SU-DHL-6 (cell line): ENCODE results near the gene MS4A4A.
A peak's percentile ranks its signal among the peaks of the same experiment; 100 is the strongest.

ENCODE experiments used
- H2AFZ ChIP-seq: fragments of 200-600 bp; sonication (generic); 2 replicates; pipeline ENCODE4 v1.6.1; 2014; ENCODE audit warnings: low read depth, mild to moderate bottlenecking, moderate library complexity, mixed read lengths, antibody characterized with exemption, low read length; ENCODE audit not compliant: severe bottlenecking
- H3F3A ChIP-seq: fragments of 200-600 bp; shearing (Covaris generic); 2 replicates; pipeline ENCODE4 v1.6.0; 2016; ENCODE audit warnings: antibody characterized with exemption, mild to moderate bottlenecking; ENCODE audit not compliant: insufficient read depth
- H3K27ac ChIP-seq: fragments of 200-600 bp; sonication (generic); 2 replicates; pipeline ENCODE4 v1.5.1; 2016; ENCODE audit warnings: low read depth, mild to moderate bottlenecking, low read length, moderate library complexity, mixed read lengths
- H3K27me3 ChIP-seq: fragments of 200-600 bp; sonication (generic), shearing (Covaris generic); 2 replicates; pipeline ENCODE4 v1.6.0; 2014; ENCODE audit warnings: mild to moderate bottlenecking, low read length
- H3K36me3 ChIP-seq: fragments of 200-600 bp; sonication (generic); 2 replicates; pipeline ENCODE4 v1.6.1; 2014; ENCODE audit warnings: mild to moderate bottlenecking, low read length, mixed read lengths
- H3K4me2 ChIP-seq: fragments of 300-600, 200-600 bp; shearing (Covaris generic), sonication (generic); 2 replicates; pipeline ENCODE4 v1.6.0; 2014; ENCODE audit warnings: low read length, low read depth, mild to moderate bottlenecking; ENCODE audit not compliant: poor library complexity, severe bottlenecking
- H3K4me3 ChIP-seq: fragments of 200-600 bp; sonication (generic); 2 replicates; pipeline ENCODE4 v1.5.1; 2014; ENCODE audit warnings: antibody characterized with exemption, low read length, mild to moderate bottlenecking, mixed read lengths; ENCODE audit not compliant: insufficient read depth, poor library complexity, severe bottlenecking
- H3K79me2 ChIP-seq: fragments of 200-600 bp; sonication (generic); 2 replicates; pipeline ENCODE4 v1.6.1; 2014; ENCODE audit warnings: mild to moderate bottlenecking, low read length, moderate library complexity; ENCODE audit not compliant: insufficient read depth
- H3K9ac ChIP-seq: fragments of 200-600 bp; sonication (generic); 2 replicates; pipeline ENCODE4 v1.7.0; 2014; ENCODE audit warnings: mild to moderate bottlenecking, low read length
- H3K9me2 ChIP-seq: fragments of 200-600 bp; sonication (generic); replicated peaks from 2 replicates; pipeline ENCODE4 v1.6.1; 2014; ENCODE audit warnings: low read length; ENCODE audit not compliant: insufficient read depth
- H3K9me3 ChIP-seq: fragments of 200-600 bp; sonication (generic); 2 replicates; pipeline ENCODE4 v1.6.1; 2014; ENCODE audit warnings: low read length, mixed read lengths; ENCODE audit not compliant: insufficient read depth
- H4K20me1 ChIP-seq: fragments of 200-600 bp; sonication (generic); 2 replicates; pipeline ENCODE4 v1.6.1; 2014; ENCODE audit warnings: low read depth, mild to moderate bottlenecking, antibody characterized with exemption, low read length, moderate library complexity, mixed read lengths
- CTCF ChIP-seq: fragments of 200-600 bp; sonication (generic); IDR thresholded peaks from one replicate; pipeline ENCODE4 v1.5.1; 2017; ENCODE audit warnings: antibody characterized with exemption, mild to moderate bottlenecking, low read length, moderate library complexity; ENCODE audit not compliant: insufficient read depth, poor library complexity, severe bottlenecking
- EZH2phosphoT487 ChIP-seq: fragments of 200-600 bp; sonication (generic), shearing (Covaris generic); conservative IDR thresholded peaks from 2 replicates; pipeline ENCODE4 v1.6.1; 2018; ENCODE audit warnings: mild to moderate bottlenecking, antibody characterized with exemption, low read length, moderate library complexity, mixed read lengths

The MS4A4A gene

GRCh38 chr11:60345489-60345888 is 65.0 kb downstream of the MS4A4A start:
- H3K9me3 ChIP-seq: no peaks in the 10 kb centered on the region
- H3K4me3 ChIP-seq: no peak overlapping the region
- H3K9me2 ChIP-seq: no peaks in the 10 kb centered on the region
- no peaks in the 10 kb centered on the region for H3K36me3 ChIP-seq
- H3K79me2 ChIP-seq: no peaks in the 10 kb centered on the region
- H3K27me3 ChIP-seq: no peaks in the 10 kb centered on the region
- H3F3A ChIP-seq: no peaks in the 10 kb centered on the region
- peak overlapping the region; percentile 42 for H2AFZ ChIP-seq
- H4K20me1 ChIP-seq: no peaks in the 10 kb centered on the region
- H3K4me2 ChIP-seq: no peak overlapping the region
- no peak overlapping the region for H3K9ac ChIP-seq
- no peak overlapping the region for H3K27ac ChIP-seq
- peak; percentile 81 for TF ChIP-seq CTCF
- no peak for TF ChIP-seq EZH2phosphoT487

DNA sequence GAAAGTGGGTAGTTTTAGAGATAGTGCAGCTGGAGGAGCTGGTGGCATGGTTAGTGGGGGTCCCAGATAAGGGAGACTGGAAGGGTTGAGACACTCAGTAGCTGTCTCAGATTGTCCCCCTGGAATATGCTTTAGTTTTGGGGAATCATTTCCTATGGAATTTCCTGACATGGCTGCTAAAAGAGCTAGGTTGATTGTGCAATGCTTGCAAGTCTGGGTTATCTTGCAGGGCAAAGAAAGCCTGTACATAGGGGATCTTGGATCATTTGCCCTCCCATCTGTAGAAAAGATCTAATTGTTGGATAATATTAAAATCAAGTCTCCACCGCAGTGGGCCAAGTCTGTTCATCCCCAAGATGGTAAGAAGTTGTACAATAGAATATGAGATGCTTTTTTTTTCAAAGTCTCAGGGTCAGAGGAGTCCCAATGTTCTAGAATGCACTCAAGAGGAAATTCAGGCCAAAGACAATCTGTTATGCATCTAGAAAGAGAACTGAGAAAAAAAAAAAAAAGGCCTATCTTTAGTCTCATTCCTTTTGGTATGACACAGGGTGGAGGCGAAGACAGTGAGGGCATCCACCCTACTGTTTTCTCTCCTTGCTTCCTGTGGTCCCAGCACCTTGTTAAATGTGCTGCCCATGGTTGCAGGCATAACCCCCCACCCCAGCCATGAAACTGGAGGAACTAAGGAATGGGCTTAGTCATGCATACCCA is 66.8 kb downstream of the MS4A4A start:
- H3K9me3 ChIP-seq: no peaks in the 10 kb centered on the region
- H3K4me3 ChIP-seq: no peak overlapping the region
- H3K9ac ChIP-seq: no peak overlapping the region
- no peaks in the 10 kb centered on the region for H3K27me3 ChIP-seq
- no peak overlapping the region for H2AFZ ChIP-seq
- H3K27ac ChIP-seq: no peak overlapping the region
- no peaks in the 10 kb centered on the region for H3K79me2 ChIP-seq
- TF ChIP-seq CTCF: no peak
- no peak for TF ChIP-seq EZH2phosphoT487
- no peaks in the 10 kb centered on the region for H4K20me1 ChIP-seq
- no peaks in the 10 kb centered on the region for H3K9me2 ChIP-seq
- H3K36me3 ChIP-seq: no peaks in the 10 kb centered on the region
- no peaks in the 10 kb centered on the region for H3F3A ChIP-seq
- no peak overlapping the region for H3K4me2 ChIP-seq

GRCh38 chr11:60348116-60348515 is 67.7 kb downstream of the MS4A4A start:
- no peak for TF ChIP-seq EZH2phosphoT487
- TF ChIP-seq CTCF: no peak
- H3K9me3 ChIP-seq: peaks cover 3% of the 10 kb centered on the region; the same call in 1 of the 2 replicates
- H3K79me2 ChIP-seq: no peaks in the 10 kb centered on the region
- H3K4me3 ChIP-seq: no peak overlapping the region
- no peaks in the 10 kb centered on the region for H3F3A ChIP-seq
- no peak overlapping the region for H3K9ac ChIP-seq
- H2AFZ ChIP-seq: no peak overlapping the region
- H3K36me3 ChIP-seq: no peaks in the 10 kb centered on the region
- H4K20me1 ChIP-seq: no peaks in the 10 kb centered on the region
- H3K27ac ChIP-seq: no peak overlapping the region
- no peaks in the 10 kb centered on the region for H3K9me2 ChIP-seq
- H3K27me3 ChIP-seq: no peaks in the 10 kb centered on the region
- H3K4me2 ChIP-seq: no peak overlapping the region
